GM15510 (cell line): ENCODE data around the gene RABEP1.

Source experiments
- POLR2A ChIP-seq: IDR thresholded peaks from 3 replicates; pipeline ENCODE4 v1.6.1; 2011; ENCODE audit warnings: borderline replicate concordance; ENCODE audit not compliant: insufficient read length; ENCODE audit errors: extremely low read depth

The RABEP1 gene

GRCh38 chr17:5281814-5282641 is at the start of gene RABEP1:
TSS of gene RABEP1 (plus strand) at chr17:5282284. CDS start at chr17:5282487, 203 bp downstream.
- peak; percentile 91 for TF ChIP-seq POLR2A

- peak; percentile 20 for TF ChIP-seq POLR2A
Observed at GRCh38 chr17:5233492-5233891, 48.6 kb upstream of the RABEP1 start.

GRCh38 chr17:5234645-5235576 is 47.2 kb upstream of the RABEP1 start, which contains the start of gene SCIMP:
TSS of gene SCIMP (minus strand) at chr17:5234860. CDS start at chr17:5234755, 105 bp downstream.
- TF ChIP-seq POLR2A = peak; percentile 85

- TF ChIP-seq POLR2A = no peak
Observed at GRCh38 chr17:5236938-5237540, 45.0 kb upstream of the RABEP1 start.

GRCh38 chr17:5237541-5238016 is 44.5 kb upstream of the RABEP1 start:
- peak; percentile 36 for TF ChIP-seq POLR2A

GRCh38 chr17:5238333-5238732 is 43.8 kb upstream of the RABEP1 start:
- TF ChIP-seq POLR2A = no peak

- TF ChIP-seq POLR2A = peak; percentile 43
Observed at GRCh38 chr17:5241861-5242671, 40.0 kb upstream of the RABEP1 start.

GRCh38 chr17:5247621-5248020 is 34.5 kb upstream of the RABEP1 start:
- no peak for TF ChIP-seq POLR2A

- no peak for TF ChIP-seq POLR2A
Observed at GRCh38 chr17:5248821-5249479, 33.1 kb upstream of the RABEP1 start.

GRCh38 chr17:5249615-5250014 is 32.5 kb upstream of the RABEP1 start:
- TF ChIP-seq POLR2A = no peak

- TF ChIP-seq POLR2A = no peak
Observed at GRCh38 chr17:5254414-5254813, 27.7 kb upstream of the RABEP1 start.

GRCh38 chr17:5254903-5255521 is 27.1 kb upstream of the RABEP1 start:
- TF ChIP-seq POLR2A = no peak

- no peak for TF ChIP-seq POLR2A
Observed at GRCh38 chr17:5257124-5257523, 25.0 kb upstream of the RABEP1 start.
